SK-N-SH (cell line): ENCODE results near the gene SH2D4B. TPM values are rescaled to one million over a fixed set of nuclear protein-coding genes. Genes with fewer than 3 reads are reported as not detected.

ENCODE experiments used
- CTCF ChIA-PET: fragments of 300-600, 350-600 bp; formaldehyde crosslinking; extraction: SDS; loops from one replicate; lab custom pipeline; 2021; lab: Yijun Ruan, JAX
- POLR2A ChIA-PET: fragments of 350-600 bp; sonication (Branson Sonifier 250); formaldehyde crosslinking; extraction: SDS; loops from one replicate; lab custom pipeline; 2020; ENCODE audit warnings: antibody characterized with exemption, inconsistent platforms; lab: Yijun Ruan, JAX
- DNase-seq: peaks from one replicate; pipeline ENCODE4 v3.0.0; 2012
- H2AFZ ChIP-seq: fragments of 200-600 bp; sonication (generic); 2 replicates; pipeline ENCODE4 v1.8.1; 2016; ENCODE audit warnings: antibody characterized with exemption, mild to moderate bottlenecking, low read depth
- H3F3A ChIP-seq: fragments of 200-600 bp; sonication (generic); replicated peaks from 2 replicates; pipeline ENCODE3; 2016; ENCODE audit warnings: antibody characterized with exemption, mild to moderate bottlenecking; ENCODE audit not compliant: insufficient read depth
- H3K27ac ChIP-seq, 2 experiments: fragments of 200-500 bp in 1 of 2; fragments of 200-600 bp in 1 of 2; sonication (Bioruptor generic) in 1 of 2; sonication (generic), shearing (Covaris generic) in 1 of 2; 2 replicates each; pipeline versions ENCODE4 v1.5.1 to v1.6.1; 2014 to 2016; ENCODE audit warnings: low read depth in 2 of 2, inconsistent platforms in 1 of 2, low read length in 1 of 2, mild to moderate bottlenecking in 1 of 2, mixed read lengths in 1 of 2
- H3K27me3 ChIP-seq: fragments of 200-600 bp; sonication (generic), shearing (Covaris generic); 2 replicates; pipeline ENCODE4 v1.6.1; 2016; ENCODE audit warnings: mixed run types; ENCODE audit not compliant: insufficient read depth
- H3K36me3 ChIP-seq, 2 experiments: fragments of 200-500 bp in 1 of 2; fragments of 200-600 bp in 1 of 2; sonication (Bioruptor generic) in 1 of 2; sonication (generic) in 1 of 2; replicated peaks in 1 of 2; 2 replicates each; pipeline versions ENCODE3 to v1.5.1; 2014 to 2016; ENCODE audit warnings: low read length in 1 of 2, mild to moderate bottlenecking in 1 of 2; ENCODE audit not compliant: insufficient read depth in 2 of 2, control insufficient read depth in 1 of 2
- H3K4me1 ChIP-seq, 2 experiments: fragments of 200-500 bp in 1 of 2; fragments of 200-600 bp in 1 of 2; sonication (Bioruptor generic) in 1 of 2; sonication (generic), shearing (Covaris generic) in 1 of 2; 2 replicates each; pipeline versions ENCODE4 v1.5.1 to v1.6.1; 2014 to 2016; ENCODE audit warnings: low read depth in 1 of 2, low read length in 1 of 2, mixed run types in 1 of 2; ENCODE audit not compliant: insufficient read depth in 2 of 2, control insufficient read depth in 1 of 2
- H3K4me2 ChIP-seq: fragments of 200-600 bp; sonication (generic), shearing (Covaris generic); 2 replicates; pipeline ENCODE4 v1.6.1; 2017; ENCODE audit warnings: mixed run types
- H3K4me3 ChIP-seq, 2 experiments: fragments of 200-500 bp in 1 of 2; fragments of 200-600 bp in 1 of 2; sonication (Bioruptor generic) in 1 of 2; sonication (generic), shearing (Covaris generic) in 1 of 2; 2 replicates each; pipeline versions ENCODE4 v1.5.1 to v1.8.1; 2014 to 2016; ENCODE audit warnings: low read depth in 2 of 2, inconsistent platforms in 1 of 2, low read length in 1 of 2, mild to moderate bottlenecking in 1 of 2, mixed read lengths in 1 of 2, moderate library complexity in 1 of 2
- H3K79me2 ChIP-seq: fragments of 200-600 bp; sonication (generic); 2 replicates; pipeline ENCODE4 v1.8.1; 2017; ENCODE audit warnings: mild to moderate bottlenecking; ENCODE audit not compliant: insufficient read depth
- H3K9ac ChIP-seq: fragments of 200-600 bp; sonication (generic); 2 replicates; pipeline ENCODE4 v1.6.1; 2017; ENCODE audit warnings: mixed run types
- H3K9me2 ChIP-seq: fragments of 200-600 bp; sonication (generic); 2 replicates; pipeline ENCODE4 v1.6.1; 2017; ENCODE audit warnings: mixed run types
- H3K9me3 ChIP-seq: fragments of 200-600 bp; sonication (generic); 2 replicates; pipeline ENCODE4 v1.6.1; 2017; ENCODE audit warnings: mixed run types, mild to moderate bottlenecking, moderate library complexity
- H4K20me1 ChIP-seq: fragments of 200-600 bp; sonication (generic); 2 replicates; pipeline ENCODE4 v1.6.1; 2017; ENCODE audit warnings: mild to moderate bottlenecking, mixed run types; ENCODE audit not compliant: insufficient read depth
- EP300 ChIP-seq, 2 experiments: IDR thresholded peaks; 2 replicates each; pipeline versions ENCODE4 v1.4.0 to v1.6.1; 2012; ENCODE audit warnings: borderline replicate concordance in 1 of 2, low read depth in 1 of 2, low read length in 1 of 2
- EZH2phosphoT487 ChIP-seq: fragments of 200-600 bp; sonication (generic); IDR thresholded peaks from 2 replicates; pipeline ENCODE4 v1.6.1; 2017; ENCODE audit warnings: low read depth, mixed run types, mild to moderate bottlenecking, antibody characterized with exemption, moderate library complexity, borderline replicate concordance
- FOXJ3 ChIP-seq: sonication (generic); formaldehyde crosslinking; IDR thresholded peaks from 2 replicates; pipeline ENCODE4 v1.5.1; 2020; ENCODE audit warnings: mild to moderate bottlenecking, missing genetic modification reagents
- GABPA ChIP-seq: IDR thresholded peaks from 2 replicates; pipeline ENCODE4 v1.4.0; 2012; ENCODE audit warnings: low read depth, mild to moderate bottlenecking
- JUND ChIP-seq: IDR thresholded peaks from 2 replicates; pipeline ENCODE4 v1.4.0; 2012
- MEF2A ChIP-seq: IDR thresholded peaks from 2 replicates; pipeline ENCODE4 v1.4.0; 2012; ENCODE audit warnings: low read depth, borderline replicate concordance
- NRF1 ChIP-seq: IDR thresholded peaks from 2 replicates; pipeline ENCODE4 v1.6.1; 2012; ENCODE audit warnings: low read depth, mild to moderate bottlenecking, low read length
- TAF1 ChIP-seq: IDR thresholded peaks from 2 replicates; pipeline ENCODE4 v1.6.1; 2012; ENCODE audit warnings: low read depth, mild to moderate bottlenecking, low read length, moderate library complexity, borderline replicate concordance
- WGBS: methylation state at CpG from one replicate; pipeline ENCODE4 v1.1.6; 2017; ENCODE audit warnings: low lambda C conversion rate; 5-methylcytosine and 5-hydroxymethylcytosine counted together
- polyA plus RNA-seq, 3 experiments: library from polyadenylated mRNA; depleted of rRNA; stranded (reverse); fragments of >200 nt; gene quantifications; 2 replicates each; pipeline ENCODE4 v1.2.3, GENCODE V29; 2012
- TF ChIP-seq, protein P1 (sequence below): IDR thresholded peaks from 2 replicates; pipeline ENCODE4 v1.4.0; 2012; ENCODE audit warnings: low read depth, borderline replicate concordance
- TF ChIP-seq, protein P2 (sequence below): IDR thresholded peaks from 2 replicates; pipeline ENCODE4; 2012
- TF ChIP-seq, protein P3 (sequence below): fragments of 200-600 bp; sonication (generic); IDR thresholded peaks from 2 replicates; pipeline ENCODE4 v1.6.1; 2017; ENCODE audit warnings: antibody characterized with exemption, mild to moderate bottlenecking, moderate library complexity

SH2D4B gene
- polyA plus RNA-seq, 1 of the 3 experiments (the other 2 are of a cell fraction), result not detected

DNA sequence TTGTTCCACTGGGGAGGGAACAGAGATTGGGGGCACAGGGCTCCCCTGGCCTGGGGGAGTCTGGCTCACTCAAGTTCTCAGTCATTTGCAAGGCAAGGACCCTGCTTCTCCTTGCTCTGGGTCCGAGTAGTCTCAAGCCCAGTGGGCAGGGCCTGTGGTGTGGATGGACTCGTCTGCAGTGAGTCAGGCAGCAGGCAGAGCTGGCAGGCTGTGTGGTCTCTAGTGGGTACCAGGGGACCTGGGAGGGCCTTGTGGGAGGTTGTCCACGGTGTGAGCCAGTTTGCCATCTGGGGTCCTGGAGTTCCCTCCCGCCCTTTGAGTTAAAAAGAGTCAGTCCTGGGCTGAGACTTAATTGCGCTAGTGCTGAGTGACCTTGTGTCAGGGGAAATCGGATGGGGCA, 8.8 kb upstream of the SH2D4B start (continued):
- TF ChIP-seq, protein P1, sequence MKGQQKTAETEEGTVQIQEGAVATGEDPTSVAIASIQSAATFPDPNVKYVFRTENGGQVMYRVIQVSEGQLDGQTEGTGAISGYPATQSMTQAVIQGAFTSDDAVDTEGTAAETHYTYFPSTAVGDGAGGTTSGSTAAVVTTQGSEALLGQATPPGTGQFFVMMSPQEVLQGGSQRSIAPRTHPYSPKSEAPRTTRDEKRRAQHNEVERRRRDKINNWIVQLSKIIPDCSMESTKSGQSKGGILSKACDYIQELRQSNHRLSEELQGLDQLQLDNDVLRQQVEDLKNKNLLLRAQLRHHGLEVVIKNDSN, result no peak
- TF ChIP-seq NRF1 (no peak), TAF1 (no peak), JUND (no peak)
- TF ChIP-seq, protein P2, sequence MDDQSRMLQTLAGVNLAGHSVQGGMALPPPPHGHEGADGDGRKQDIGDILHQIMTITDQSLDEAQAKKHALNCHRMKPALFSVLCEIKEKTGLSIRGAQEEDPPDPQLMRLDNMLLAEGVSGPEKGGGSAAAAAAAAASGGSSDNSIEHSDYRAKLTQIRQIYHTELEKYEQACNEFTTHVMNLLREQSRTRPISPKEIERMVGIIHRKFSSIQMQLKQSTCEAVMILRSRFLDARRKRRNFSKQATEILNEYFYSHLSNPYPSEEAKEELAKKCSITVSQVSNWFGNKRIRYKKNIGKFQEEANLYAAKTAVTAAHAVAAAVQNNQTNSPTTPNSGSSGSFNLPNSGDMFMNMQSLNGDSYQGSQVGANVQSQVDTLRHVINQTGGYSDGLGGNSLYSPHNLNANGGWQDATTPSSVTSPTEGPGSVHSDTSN, result no peak
- TF ChIP-seq, protein P3, sequence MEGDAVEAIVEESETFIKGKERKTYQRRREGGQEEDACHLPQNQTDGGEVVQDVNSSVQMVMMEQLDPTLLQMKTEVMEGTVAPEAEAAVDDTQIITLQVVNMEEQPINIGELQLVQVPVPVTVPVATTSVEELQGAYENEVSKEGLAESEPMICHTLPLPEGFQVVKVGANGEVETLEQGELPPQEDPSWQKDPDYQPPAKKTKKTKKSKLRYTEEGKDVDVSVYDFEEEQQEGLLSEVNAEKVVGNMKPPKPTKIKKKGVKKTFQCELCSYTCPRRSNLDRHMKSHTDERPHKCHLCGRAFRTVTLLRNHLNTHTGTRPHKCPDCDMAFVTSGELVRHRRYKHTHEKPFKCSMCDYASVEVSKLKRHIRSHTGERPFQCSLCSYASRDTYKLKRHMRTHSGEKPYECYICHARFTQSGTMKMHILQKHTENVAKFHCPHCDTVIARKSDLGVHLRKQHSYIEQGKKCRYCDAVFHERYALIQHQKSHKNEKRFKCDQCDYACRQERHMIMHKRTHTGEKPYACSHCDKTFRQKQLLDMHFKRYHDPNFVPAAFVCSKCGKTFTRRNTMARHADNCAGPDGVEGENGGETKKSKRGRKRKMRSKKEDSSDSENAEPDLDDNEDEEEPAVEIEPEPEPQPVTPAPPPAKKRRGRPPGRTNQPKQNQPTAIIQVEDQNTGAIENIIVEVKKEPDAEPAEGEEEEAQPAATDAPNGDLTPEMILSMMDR, result no peak

DNA sequence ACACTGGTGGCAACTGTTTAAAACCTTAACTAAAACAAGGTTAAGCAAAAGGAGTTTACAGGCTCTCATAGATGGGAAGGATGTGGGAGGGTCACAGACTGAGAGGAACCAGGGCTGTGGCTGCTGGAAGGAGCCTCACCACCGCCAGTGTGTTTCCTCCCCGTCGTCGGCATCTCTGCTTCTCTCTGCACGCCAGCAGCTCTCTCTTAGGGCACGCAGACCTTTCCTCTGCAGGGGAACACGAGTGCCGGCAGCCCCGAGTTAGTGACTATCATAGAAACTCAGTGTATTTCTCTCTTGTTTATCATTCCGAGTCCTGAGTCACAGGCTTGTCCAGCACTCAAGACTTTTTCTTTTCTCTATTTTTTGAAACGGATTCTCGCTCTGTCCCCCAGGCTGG, 8.1 kb upstream of the SH2D4B start:
- no peaks in the 10 kb centered on the region for H3K36me3 ChIP-seq
- CTCF ChIA-PET, result no interaction called here

More for the DNA sequence above, 8.1 kb upstream of the SH2D4B start:
- no peaks in the 10 kb centered on the region for H3K4me1 ChIP-seq
- H4K20me1 ChIP-seq, result no peaks in the 10 kb centered on the region
- 94% methylated on average over 12 of the region's 12 CpGs for WGBS
- TF ChIP-seq EZH2phosphoT487 (no peak), FOXJ3 (CRISPR knock-in tag) (no peak), TAF1 (no peak), MEF2A (no peak), EP300 (IDR thresholded peaks at IDR 0.05; ENCODE audit: borderline replicate concordance in 1 of 2, low read depth in 1 of 2, low read length in 1 of 2) (no peak), NRF1 (no peak), GABPA (no peak)
- TF ChIP-seq, protein P1, result no peak
- TF ChIP-seq, protein P3, result no peak
- H3K4me2 ChIP-seq, result no peak overlapping the region
- H3K27ac ChIP-seq, result no peak overlapping the region
- no peaks in the 10 kb centered on the region for H3K27me3 ChIP-seq
- H2AFZ ChIP-seq, result no peak overlapping the region
- POLR2A ChIA-PET, result no interaction called here
- DNase-seq, result no peak
- H3K9ac ChIP-seq, result no peak overlapping the region
- no peak overlapping the region for H3K4me3 ChIP-seq
- no peaks in the 10 kb centered on the region for H3K79me2 ChIP-seq
- no peaks in the 10 kb centered on the region for H3K9me3 ChIP-seq
- no peaks in the 10 kb centered on the region for H3K9me2 ChIP-seq
- H3F3A ChIP-seq, result peaks cover 3% of the 10 kb centered on the region
